HepG2 (cell line): Measurements from ENCODE around the gene SPTB.

Experiments
- FOXJ3 ChIP-seq: sonication (generic); formaldehyde crosslinking; IDR thresholded peaks from 2 replicates; pipeline ENCODE4 v1.4.0; 2020; ENCODE audit warnings: missing genetic modification reagents, mild to moderate bottlenecking, borderline replicate concordance
- NPAS2 ChIP-seq: sonication (generic); formaldehyde crosslinking; IDR thresholded peaks from 2 replicates; pipeline ENCODE4 v1.8.0; 2022; ENCODE audit warnings: mild to moderate bottlenecking, missing genetic modification reagents, borderline replicate concordance
- NR2F2 ChIP-seq: IDR thresholded peaks from 2 replicates; pipeline ENCODE4 v1.6.1; 2012; ENCODE audit warnings: low read depth, inconsistent platforms, borderline replicate concordance
- NR3C1 ChIP-seq: sonication (generic); formaldehyde crosslinking; IDR thresholded peaks from 2 replicates; pipeline ENCODE4 v1.4.0; 2020; ENCODE audit warnings: missing genetic modification reagents
- TCF12 ChIP-seq, 2 experiments: fragments of 450-650 bp in 1 of 2; sonication (generic) in 1 of 2; formaldehyde crosslinking in 1 of 2; IDR thresholded peaks; 2 replicates each; pipeline versions ENCODE4 v1.6.1 to v1.8.0; 2017 to 2022; ENCODE audit warnings: antibody characterized with exemption in 1 of 2, mild to moderate bottlenecking in 1 of 2, missing genetic modification reagents in 1 of 2, moderate library complexity in 1 of 2
- YY1 ChIP-seq: IDR thresholded peaks from 2 replicates; pipeline ENCODE4 v1.6.1; 2011; ENCODE audit warnings: low read length, low read depth, moderate library complexity, mild to moderate bottlenecking; ENCODE audit not compliant: insufficient read depth, insufficient replicate concordance
- TF ChIP-seq, protein P1 (sequence below): sonication (generic); formaldehyde crosslinking; IDR thresholded peaks from 2 replicates; pipeline ENCODE4 v1.4.0; 2020; ENCODE audit warnings: mild to moderate bottlenecking, missing genetic modification reagents
- TF ChIP-seq, protein P2 (sequence below): sonication (generic); formaldehyde crosslinking; IDR thresholded peaks from 2 replicates; pipeline ENCODE4 v1.4.0; 2020; ENCODE audit warnings: mild to moderate bottlenecking, low read depth, missing genetic modification reagents
- TF ChIP-seq, protein P3 (sequence below), 2 experiments: sonication (generic) in 1 of 2; formaldehyde crosslinking in 1 of 2; IDR thresholded peaks; 2 replicates each; pipeline versions ENCODE4 v1.5.1 to v1.6.1; 2011 to 2020; ENCODE audit warnings: borderline replicate concordance in 1 of 2, low read depth in 1 of 2, low read length in 1 of 2, mild to moderate bottlenecking in 1 of 2, missing genetic modification reagents in 1 of 2, moderate library complexity in 1 of 2
- TF ChIP-seq, protein P4 (sequence below): sonication (generic); formaldehyde crosslinking; IDR thresholded peaks from 2 replicates; pipeline ENCODE4 v1.8.0; 2022; ENCODE audit warnings: mild to moderate bottlenecking, missing genetic modification reagents; ENCODE audit not compliant: insufficient replicate concordance

DNA sequence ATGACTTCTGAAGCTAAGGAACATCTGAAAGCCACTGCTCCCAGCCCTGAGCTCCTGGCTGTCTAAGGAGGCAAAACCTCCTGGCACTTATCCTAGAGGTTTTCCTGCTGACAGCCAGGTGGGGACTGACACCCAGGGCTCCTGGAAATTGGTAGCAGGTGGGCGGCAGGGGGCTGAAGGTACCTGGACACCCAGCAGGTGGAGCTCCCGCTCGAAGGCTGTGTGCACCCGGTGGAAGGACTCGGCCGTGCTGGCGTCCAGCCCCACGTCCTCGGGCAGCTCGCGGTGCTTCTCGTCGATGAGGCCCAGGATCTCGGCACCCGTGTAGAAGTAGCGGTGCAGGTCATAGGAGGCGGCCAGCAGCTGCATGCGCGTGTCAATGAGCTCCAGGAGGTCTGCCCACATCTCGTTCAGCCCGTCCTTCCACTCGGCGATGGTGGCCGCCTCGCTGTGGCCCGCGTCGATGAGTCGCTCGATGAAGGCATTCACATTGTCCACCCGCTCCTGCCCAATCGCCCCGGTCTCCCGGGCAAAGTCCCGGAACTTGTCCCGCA, 107.2 kb downstream of the SPTB start:
- TF ChIP-seq TCF12 (IDR thresholded peaks at IDR 0.05) (no peak), TCF12 (CRISPR knock-in tag; IDR thresholded peaks at IDR 0.05) (no peak), YY1 (no peak), NPAS2 (CRISPR knock-in tag) (no peak), NR2F2 (no peak), NR3C1 (CRISPR knock-in tag) (no peak), FOXJ3 (CRISPR knock-in tag) (no peak)
- TF ChIP-seq, protein P1, sequence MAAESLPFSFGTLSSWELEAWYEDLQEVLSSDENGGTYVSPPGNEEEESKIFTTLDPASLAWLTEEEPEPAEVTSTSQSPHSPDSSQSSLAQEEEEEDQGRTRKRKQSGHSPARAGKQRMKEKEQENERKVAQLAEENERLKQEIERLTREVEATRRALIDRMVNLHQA (CRISPR knock-in tag): no peak
- TF ChIP-seq, protein P2, sequence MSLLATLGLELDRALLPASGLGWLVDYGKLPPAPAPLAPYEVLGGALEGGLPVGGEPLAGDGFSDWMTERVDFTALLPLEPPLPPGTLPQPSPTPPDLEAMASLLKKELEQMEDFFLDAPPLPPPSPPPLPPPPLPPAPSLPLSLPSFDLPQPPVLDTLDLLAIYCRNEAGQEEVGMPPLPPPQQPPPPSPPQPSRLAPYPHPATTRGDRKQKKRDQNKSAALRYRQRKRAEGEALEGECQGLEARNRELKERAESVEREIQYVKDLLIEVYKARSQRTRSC (CRISPR knock-in tag): no peak
- TF ChIP-seq, protein P3, sequence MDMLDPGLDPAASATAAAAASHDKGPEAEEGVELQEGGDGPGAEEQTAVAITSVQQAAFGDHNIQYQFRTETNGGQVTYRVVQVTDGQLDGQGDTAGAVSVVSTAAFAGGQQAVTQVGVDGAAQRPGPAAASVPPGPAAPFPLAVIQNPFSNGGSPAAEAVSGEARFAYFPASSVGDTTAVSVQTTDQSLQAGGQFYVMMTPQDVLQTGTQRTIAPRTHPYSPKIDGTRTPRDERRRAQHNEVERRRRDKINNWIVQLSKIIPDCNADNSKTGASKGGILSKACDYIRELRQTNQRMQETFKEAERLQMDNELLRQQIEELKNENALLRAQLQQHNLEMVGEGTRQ (IDR thresholded peaks at IDR 0.05; ENCODE audit: low read depth, low read length): no peak
- TF ChIP-seq, protein P3 (CRISPR knock-in tag; IDR thresholded peaks at IDR 0.05; ENCODE audit: borderline replicate concordance): no peak
- TF ChIP-seq, protein P4, sequence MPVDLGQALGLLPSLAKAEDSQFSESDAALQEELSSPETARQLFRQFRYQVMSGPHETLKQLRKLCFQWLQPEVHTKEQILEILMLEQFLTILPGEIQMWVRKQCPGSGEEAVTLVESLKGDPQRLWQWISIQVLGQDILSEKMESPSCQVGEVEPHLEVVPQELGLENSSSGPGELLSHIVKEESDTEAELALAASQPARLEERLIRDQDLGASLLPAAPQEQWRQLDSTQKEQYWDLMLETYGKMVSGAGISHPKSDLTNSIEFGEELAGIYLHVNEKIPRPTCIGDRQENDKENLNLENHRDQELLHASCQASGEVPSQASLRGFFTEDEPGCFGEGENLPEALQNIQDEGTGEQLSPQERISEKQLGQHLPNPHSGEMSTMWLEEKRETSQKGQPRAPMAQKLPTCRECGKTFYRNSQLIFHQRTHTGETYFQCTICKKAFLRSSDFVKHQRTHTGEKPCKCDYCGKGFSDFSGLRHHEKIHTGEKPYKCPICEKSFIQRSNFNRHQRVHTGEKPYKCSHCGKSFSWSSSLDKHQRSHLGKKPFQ (CRISPR knock-in tag): no peak
